GM19468 (cell line): ENCODE results near the gene RRAGD.

Experiments used
- ATAC-seq: cut with Tn5 transposase; IDR thresholded peaks from one replicate; pipeline ENCODE4 v1.9.1; 2021; ENCODE audit warnings: mild to moderate bottlenecking, moderate library complexity, moderate number of reproducible peaks; ENCODE audit not compliant: unreplicated experiment; ENCODE audit errors: extremely low read depth

The RRAGD gene

GRCh38 chr6:89379281-89379680 lies 32.8 kb downstream of the RRAGD start:
- ATAC-seq, result no peak

- no peak for ATAC-seq
Observed at GRCh38 chr6:89378628-89379027, 33.4 kb downstream of the RRAGD start.

- ATAC-seq, result peak; percentile 69
Observed at GRCh38 chr6:89375427-89376267, 36.4 kb downstream of the RRAGD start.

- ATAC-seq, result no peak
Observed at GRCh38 chr6:89372506-89372901, 39.6 kb downstream of the RRAGD start.

- ATAC-seq, result peak; percentile 52
Observed at GRCh38 chr6:89371849-89372505, 40.1 kb downstream of the RRAGD start.

GRCh38 chr6:89368999-89369398 lies 43.1 kb downstream of the RRAGD start:
- no peak for ATAC-seq

DNA sequence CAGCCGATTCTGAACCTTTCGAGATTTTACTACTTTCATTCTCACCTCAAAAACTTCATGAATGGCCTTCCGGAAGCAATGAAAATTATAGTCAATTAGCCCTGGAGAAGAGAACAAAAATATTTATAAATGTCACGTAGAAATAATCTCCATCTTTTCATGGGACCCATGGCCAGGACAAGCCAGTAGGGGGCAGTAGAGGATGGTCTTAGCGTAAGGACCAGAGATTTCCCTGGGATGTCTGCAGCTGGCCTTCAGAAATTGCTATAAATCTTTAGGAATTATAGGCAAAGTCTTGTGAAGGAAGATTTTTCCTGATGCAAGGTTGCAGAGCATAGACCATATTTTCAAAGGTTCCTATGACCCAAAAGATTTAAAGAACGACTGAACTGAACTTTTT lies 44.0 kb downstream of the RRAGD start:
- no peak for ATAC-seq

- no peak for ATAC-seq
Observed at GRCh38 chr6:89364586-89364985, 47.5 kb downstream of the RRAGD start.

DNA sequence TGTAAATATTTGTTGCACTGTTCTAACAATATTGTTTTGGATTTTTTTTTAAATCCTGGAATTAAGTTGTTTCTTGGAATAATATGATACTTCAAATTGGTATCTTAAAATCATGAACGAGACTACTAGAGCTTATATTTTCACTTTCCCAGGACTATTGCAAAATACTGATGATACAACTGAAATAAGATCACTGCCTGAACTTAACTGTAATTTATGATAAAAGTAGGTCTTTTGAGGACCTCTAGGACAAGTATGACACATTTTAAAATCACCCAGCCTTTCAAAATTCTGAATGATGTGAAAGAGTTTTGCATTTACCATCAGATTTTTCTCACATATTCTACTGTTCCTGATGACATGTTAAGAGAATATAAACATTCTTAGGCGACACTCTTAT lies 50.9 kb downstream of the RRAGD start:
- no peak for ATAC-seq

- peak; percentile 16 for ATAC-seq
Observed at GRCh38 chr6:89360415-89360999, 51.6 kb downstream of the RRAGD start.

- ATAC-seq, result no peak
Observed at GRCh38 chr6:89359561-89359960, 52.5 kb downstream of the RRAGD start.

DNA sequence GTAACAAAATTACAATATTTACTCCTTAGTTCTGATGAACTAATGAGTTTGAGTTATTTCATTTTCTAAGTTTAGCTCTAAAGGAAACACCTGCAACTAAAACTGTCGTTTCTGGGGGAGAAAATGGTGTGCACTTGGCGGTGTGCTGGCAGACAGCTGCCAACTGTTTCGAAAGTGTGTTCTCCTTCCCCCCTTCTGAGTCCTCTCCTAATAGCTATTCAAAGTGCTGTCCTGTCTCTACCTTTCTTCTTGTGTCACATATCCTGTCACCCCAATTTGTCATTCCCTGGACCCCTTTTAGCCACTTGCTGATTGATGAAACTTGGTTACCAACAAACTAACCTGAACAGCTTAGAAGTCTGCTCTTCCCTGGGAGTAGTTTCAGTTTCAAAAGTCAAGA lies 54.7 kb downstream of the RRAGD start:
- peak; percentile 48 for ATAC-seq

DNA sequence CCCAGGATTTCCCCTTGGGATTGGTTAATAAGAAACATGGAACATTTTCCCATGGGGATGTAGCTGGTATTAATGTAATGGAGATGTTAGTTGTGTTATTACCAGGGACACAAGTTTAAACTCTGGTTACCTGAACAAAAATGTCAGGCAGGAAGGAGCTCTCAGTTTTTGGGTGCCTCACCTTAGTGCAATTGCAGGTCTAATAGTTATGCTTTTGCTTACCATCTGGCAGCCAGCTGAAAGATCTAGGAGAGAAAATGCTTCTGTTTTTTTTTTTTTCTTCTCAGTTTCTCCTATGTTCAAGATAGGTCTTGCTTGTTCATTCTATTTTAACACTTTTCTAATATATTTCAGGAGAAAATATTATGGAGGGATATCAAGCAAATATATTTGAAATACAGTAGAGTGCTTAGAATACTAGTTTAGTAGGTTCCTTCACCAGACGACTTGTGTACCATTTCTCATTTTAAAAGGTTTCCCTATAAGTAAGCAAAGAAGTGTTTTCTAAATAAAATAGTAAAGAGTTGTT lies 55.4 kb downstream of the RRAGD start:
- ATAC-seq, result no peak

DNA sequence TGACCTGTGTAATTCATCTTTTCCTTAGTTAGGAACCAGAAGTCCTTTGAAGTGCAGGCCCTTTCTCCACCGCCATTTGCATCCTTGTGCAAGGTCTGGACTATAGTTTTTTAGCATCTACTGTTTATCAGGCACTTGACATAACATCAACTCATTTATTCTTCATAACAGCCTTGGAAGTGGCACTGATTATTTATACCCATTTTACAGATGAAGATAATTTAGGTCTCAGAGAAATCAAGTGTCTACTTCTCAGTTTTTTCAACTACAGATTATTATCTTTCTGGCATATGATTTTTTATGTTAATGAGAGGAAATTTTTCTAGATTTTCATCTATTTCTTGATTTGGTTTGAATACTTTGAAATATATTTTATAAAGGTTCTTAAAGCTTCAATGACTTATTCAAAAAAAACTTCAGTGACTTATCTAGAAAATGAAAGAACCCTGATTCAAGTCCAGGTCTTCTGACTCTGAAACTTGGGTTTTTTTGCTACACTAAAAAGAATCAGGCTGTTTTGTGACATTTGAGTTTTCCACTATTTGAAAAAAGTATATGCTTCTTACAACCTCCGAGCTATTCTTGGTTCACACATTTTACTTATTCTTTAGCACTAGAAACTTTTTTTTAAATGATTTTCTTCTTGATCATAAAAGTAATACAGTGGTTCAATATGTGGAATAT lies 56.4 kb downstream of the RRAGD start:
- ATAC-seq, result no peak

DNA sequence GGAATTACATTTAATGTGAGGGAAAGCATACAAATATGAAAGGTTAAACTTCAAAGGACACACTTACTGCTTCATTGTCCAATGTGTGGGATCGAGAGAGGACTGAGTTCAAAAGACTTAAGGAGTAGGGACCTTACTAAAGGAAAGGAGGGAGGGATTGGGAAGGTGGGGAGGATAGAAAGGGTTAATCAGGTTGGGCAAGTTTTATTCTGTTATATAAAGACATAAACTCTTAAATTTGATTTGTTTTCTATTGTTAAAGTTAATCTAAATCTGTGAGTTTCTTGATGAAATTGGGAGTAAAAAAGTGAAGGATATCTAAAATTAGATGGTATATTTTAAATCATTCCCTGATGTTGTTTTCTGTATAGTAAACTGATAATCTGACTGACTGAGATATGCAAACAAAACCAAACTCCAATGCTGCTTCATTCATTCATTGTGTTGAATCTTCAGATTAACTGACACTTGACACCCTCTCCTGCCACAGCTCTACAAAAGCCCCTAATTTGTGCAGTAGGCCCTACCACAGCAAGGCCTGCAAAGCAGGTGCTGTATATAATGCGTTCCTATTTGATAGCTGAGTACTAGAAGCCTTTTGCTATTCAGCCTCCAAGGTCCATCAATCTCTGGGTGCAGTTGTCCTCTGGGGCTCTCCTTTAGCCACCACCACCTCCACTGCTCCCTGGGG lies 58.2 kb downstream of the RRAGD start:
- ATAC-seq, result no peak

GRCh38 chr6:89353118-89353556 lies 58.9 kb downstream of the RRAGD start:
- no peak for ATAC-seq

- peak; percentile 35 for ATAC-seq
Observed at GRCh38 chr6:89352278-89353117, 59.6 kb downstream of the RRAGD start, which contains the start of gene UBE2J1. UBE2J1 (minus strand) TSS chr6:89352722; CDS start chr6:89352569, 153 bp downstream.

- no peak for ATAC-seq
Observed at GRCh38 chr6:89351671-89352277, 60.3 kb downstream of the RRAGD start.
